ENCODE measurements around the gene ARID3B. TPM values are rescaled to one million over a fixed set of nuclear protein-coding genes. Genes with fewer than 3 reads are reported as not detected.

The ARID3B gene
- polyA plus RNA-seq, 2 of the 4 experiments (the other 2 are of a cell fraction), result 2.3 TPM

GRCh38 chr15:74580538-74581350 is 39.7 kb downstream of the ARID3B start:
- no peak overlapping the region for H3K4me2 ChIP-seq
- no peak overlapping the region for H3K27ac ChIP-seq
- H3K9me3 ChIP-seq, result no peaks in the 10 kb centered on the region
- no peaks in the 10 kb centered on the region for H3K4me1 ChIP-seq
- WGBS (ENCODE audit: missing lambda C conversion rate), result 92% methylated on average over 6 of the region's 7 CpGs
- FAIRE-seq (no peak), ATAC-seq (no peak), DNase-seq (ENCODE audit: low read depth in 1 of 2, low spot score in 1 of 2) (no peak)
- TF ChIP-seq POLR2A (IDR thresholded peaks at IDR 0.05; ENCODE audit: low read length) (no peak), FOSB (CRISPR knock-in tag; IDR thresholded peaks at IDR 0.05) (no peak), HOXB13 (CRISPR knock-in tag; IDR thresholded peaks at IDR 0.05; ENCODE audit: low read depth) (no peak), NPAS2 (CRISPR knock-in tag; IDR thresholded peaks at IDR 0.05; ENCODE audit: borderline replicate concordance) (no peak), CBX2 (IDR thresholded peaks at IDR 0.05; ENCODE audit: borderline replicate concordance, low read depth) (no peak), CEBPB (IDR thresholded peaks at IDR 0.05) (no peak), MAX (IDR thresholded peaks at IDR 0.05) (no peak), MAZ (IDR thresholded peaks at IDR 0.05; ENCODE audit: borderline replicate concordance, low read depth, low read length) (no peak), ZSCAN20 (CRISPR knock-in tag; IDR thresholded peaks at IDR 0.05) (no peak), ZFP36 (IDR thresholded peaks at IDR 0.05; ENCODE audit: borderline replicate concordance, partially characterized antibody) (no peak), JUNB (IDR thresholded peaks at IDR 0.05) (no peak), KDM1A (IDR thresholded peaks at IDR 0.05; ENCODE audit: low read depth) (no peak), HOXB5 (CRISPR knock-in tag; IDR thresholded peaks at IDR 0.05) (no peak), SMC3 (IDR thresholded peaks at IDR 0.05) (no peak), GATA3 (IDR thresholded peaks at IDR 0.05; ENCODE audit: borderline replicate concordance) (no peak)
- TF ChIP-seq, protein P1, sequence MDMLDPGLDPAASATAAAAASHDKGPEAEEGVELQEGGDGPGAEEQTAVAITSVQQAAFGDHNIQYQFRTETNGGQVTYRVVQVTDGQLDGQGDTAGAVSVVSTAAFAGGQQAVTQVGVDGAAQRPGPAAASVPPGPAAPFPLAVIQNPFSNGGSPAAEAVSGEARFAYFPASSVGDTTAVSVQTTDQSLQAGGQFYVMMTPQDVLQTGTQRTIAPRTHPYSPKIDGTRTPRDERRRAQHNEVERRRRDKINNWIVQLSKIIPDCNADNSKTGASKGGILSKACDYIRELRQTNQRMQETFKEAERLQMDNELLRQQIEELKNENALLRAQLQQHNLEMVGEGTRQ (IDR thresholded peaks at IDR 0.05), result no peak
- no peak overlapping the region for H3K4me3 ChIP-seq
- POLR2A ChIA-PET, result no interaction called here
- CTCF ChIA-PET, result interaction anchor here (0.9 kb wide), 1 partner anchor 52 kb away, joined by 3 read pairs; no protein-coding TSS in a partner anchor

GRCh38 chr15:74584204-74584603 is 43.2 kb downstream of the ARID3B start:
- no peaks in the 10 kb centered on the region for H3K4me1 ChIP-seq
- DNase-seq (ENCODE audit: low read depth in 1 of 2, low spot score in 1 of 2) (no peak), ATAC-seq (no peak), FAIRE-seq (no peak)
- no peak overlapping the region for H3K4me2 ChIP-seq
- H3K9me3 ChIP-seq, result no peaks in the 10 kb centered on the region
- 86% methylated on average over 2 of the region's 2 CpGs for WGBS (ENCODE audit: missing lambda C conversion rate)
- no peak overlapping the region for H3K4me3 ChIP-seq
- ChIA-PET POLR2A (no interaction called here), CTCF (no interaction called here)
- H3K27ac ChIP-seq, result no peak overlapping the region
- no peak for TF ChIP-seq HDAC2 (IDR thresholded peaks at IDR 0.05)
- TF ChIP-seq HOXB13 (CRISPR knock-in tag; IDR thresholded peaks at IDR 0.05; ENCODE audit: low read depth), result no peak
- TF ChIP-seq MYC (IDR thresholded peaks at IDR 0.05; ENCODE audit: borderline replicate concordance, low read length), result no peak
- no peak for TF ChIP-seq ZSCAN20 (CRISPR knock-in tag; IDR thresholded peaks at IDR 0.05)
- no peak for TF ChIP-seq CBX8 (IDR thresholded peaks at IDR 0.05)
- TF ChIP-seq, protein P2, sequence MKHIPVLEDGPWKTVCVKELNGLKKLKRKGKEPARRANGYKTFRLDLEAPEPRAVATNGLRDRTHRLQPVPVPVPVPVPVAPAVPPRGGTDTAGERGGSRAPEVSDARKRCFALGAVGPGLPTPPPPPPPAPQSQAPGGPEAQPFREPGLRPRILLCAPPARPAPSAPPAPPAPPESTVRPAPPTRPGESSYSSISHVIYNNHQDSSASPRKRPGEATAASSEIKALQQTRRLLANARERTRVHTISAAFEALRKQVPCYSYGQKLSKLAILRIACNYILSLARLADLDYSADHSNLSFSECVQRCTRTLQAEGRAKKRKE (CRISPR knock-in tag; IDR thresholded peaks at IDR 0.05; ENCODE audit: low read depth), result no peak
- no peak for TF ChIP-seq BHLHE40 (IDR thresholded peaks at IDR 0.05; ENCODE audit: low read depth, low read length)
- no peak for TF ChIP-seq RCOR1 (IDR thresholded peaks at IDR 0.05; ENCODE audit: low read depth, low read length)
- no peak for TF ChIP-seq ESRRA (IDR thresholded peaks at IDR 0.05; ENCODE audit: borderline replicate concordance, low read length)
- TF ChIP-seq, protein P3, sequence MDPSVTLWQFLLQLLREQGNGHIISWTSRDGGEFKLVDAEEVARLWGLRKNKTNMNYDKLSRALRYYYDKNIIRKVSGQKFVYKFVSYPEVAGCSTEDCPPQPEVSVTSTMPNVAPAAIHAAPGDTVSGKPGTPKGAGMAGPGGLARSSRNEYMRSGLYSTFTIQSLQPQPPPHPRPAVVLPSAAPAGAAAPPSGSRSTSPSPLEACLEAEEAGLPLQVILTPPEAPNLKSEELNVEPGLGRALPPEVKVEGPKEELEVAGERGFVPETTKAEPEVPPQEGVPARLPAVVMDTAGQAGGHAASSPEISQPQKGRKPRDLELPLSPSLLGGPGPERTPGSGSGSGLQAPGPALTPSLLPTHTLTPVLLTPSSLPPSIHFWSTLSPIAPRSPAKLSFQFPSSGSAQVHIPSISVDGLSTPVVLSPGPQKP (IDR thresholded peaks at IDR 0.05; ENCODE audit: low read depth, low read length), result no peak
- TF ChIP-seq SMC3 (IDR thresholded peaks at IDR 0.05), result no peak
- TF ChIP-seq, protein P1 (IDR thresholded peaks at IDR 0.05), result no peak
- no peak for TF ChIP-seq RNF2 (IDR thresholded peaks at IDR 0.05; ENCODE audit: borderline replicate concordance, low read depth)

Measured in A549 (cell line).